AG08395 (cell line): ENCODE results near the gene TRPC3.
A peak's percentile ranks its signal among the peaks of the same experiment; 100 is the strongest.
"Not testable (repeated sequence)": the region's sequence is repeated elsewhere in the genome, so short reads cannot be mapped to it uniquely, and the experiment has no call there.

Source experiments
- DNase-seq: peaks from one replicate; pipeline ENCODE4 v3.0.0; 2012; ENCODE audit warnings: mixed read lengths, low spot score

The TRPC3 gene

GRCh38 chr4:121946644-121947043 lies 5.2 kb downstream of the TRPC3 start:
- no peak for DNase-seq

DNA sequence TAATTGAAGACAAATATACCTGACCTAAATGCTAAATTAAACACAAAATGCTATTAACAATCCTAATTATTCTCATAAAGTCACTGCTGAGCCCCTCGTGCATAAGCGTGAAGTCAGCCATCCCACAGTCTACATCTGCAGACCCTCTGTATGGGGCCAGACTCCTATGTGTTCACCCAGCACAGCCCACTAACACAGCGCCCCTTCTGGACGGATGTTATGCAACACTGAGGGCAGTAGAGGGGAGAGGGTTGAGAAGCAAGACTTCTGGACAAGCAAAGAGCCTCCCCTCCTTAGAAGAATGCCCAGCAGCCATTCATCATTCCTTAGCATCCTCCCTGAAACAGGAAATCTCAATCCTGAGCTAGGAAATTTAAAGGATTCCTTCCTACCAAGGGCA lies 7.9 kb downstream of the TRPC3 start:
- DNase-seq, result peak; percentile 6

DNA sequence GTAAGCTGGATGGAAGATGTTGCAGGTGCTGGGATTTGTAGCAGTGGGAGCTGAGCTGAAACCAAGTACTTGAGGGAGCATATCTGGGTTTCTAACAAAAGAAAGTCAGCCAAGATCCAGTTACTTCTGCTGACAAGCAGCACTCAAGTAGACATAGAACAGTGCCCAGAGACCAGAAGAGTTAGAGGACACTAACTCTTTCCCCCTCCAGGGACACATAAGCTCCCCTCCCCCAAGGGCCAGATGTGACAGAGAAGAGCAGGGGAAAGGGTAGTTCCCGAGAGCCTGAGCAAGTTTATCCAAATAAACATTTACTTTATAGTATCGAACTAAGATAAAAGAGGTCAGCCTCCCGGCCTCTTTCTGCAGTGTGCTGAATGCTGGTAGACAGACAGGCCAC lies 12.2 kb downstream of the TRPC3 start:
- no peak for DNase-seq

DNA sequence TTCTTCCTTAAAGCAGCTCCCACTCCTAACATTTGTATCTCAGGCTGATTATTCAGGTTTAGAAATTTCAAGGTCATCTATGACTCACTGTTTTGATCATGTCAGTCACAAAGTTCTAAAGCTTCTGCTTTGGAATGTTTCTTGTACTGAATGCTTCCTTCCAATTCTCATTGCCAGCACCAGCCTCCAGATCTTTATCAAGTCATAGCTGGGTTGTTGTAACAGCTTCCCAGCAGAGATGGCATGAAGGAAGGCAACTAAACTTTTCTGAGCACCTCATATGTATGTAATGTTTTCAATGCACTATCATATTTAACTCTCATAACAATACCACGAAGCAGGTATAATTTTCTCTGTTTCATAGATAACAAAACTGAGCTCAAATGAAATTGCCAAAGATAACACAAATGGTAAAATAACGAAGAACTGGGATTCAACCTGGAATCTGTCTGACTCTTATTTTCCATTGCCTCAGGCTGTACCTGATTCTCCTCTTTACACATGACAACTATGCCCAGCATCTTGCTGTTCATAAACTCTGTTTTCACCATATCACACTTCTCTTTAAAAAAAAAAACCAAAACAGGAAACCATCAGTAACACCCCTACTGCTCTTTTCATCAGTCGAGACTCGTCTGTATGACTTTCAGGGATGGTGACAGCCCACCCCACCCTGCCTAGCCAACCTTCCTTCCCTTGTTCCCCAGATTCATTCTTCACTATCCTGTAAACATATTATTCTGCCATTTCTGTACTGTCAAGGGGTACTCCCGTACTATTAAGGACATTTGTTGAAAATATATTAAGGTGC lies 13.4 kb downstream of the TRPC3 start:
- DNase-seq, result no peak

- no peak for DNase-seq
Observed at GRCh38 chr4:121936101-121936500, 15.8 kb downstream of the TRPC3 start.

DNA sequence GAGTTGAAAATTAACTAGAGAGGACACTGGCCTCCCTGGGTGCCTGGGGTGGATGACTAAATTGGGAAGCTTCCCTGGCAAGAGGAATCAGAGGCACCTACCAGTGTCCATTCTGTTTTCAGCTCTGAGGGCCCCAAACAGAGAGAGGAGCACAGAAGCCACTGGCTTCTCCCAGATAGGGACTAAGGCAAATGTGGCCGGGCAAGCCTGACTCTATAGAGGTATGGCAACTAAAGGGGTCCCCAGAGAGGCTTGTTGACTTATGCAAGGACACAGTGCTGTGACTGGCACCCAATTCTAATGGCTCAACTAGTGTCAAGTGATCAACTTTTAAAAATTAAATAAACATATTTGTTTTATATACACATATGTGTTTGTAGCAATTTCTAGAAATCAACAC lies 17.2 kb downstream of the TRPC3 start:
- DNase-seq, result no peak

DNA sequence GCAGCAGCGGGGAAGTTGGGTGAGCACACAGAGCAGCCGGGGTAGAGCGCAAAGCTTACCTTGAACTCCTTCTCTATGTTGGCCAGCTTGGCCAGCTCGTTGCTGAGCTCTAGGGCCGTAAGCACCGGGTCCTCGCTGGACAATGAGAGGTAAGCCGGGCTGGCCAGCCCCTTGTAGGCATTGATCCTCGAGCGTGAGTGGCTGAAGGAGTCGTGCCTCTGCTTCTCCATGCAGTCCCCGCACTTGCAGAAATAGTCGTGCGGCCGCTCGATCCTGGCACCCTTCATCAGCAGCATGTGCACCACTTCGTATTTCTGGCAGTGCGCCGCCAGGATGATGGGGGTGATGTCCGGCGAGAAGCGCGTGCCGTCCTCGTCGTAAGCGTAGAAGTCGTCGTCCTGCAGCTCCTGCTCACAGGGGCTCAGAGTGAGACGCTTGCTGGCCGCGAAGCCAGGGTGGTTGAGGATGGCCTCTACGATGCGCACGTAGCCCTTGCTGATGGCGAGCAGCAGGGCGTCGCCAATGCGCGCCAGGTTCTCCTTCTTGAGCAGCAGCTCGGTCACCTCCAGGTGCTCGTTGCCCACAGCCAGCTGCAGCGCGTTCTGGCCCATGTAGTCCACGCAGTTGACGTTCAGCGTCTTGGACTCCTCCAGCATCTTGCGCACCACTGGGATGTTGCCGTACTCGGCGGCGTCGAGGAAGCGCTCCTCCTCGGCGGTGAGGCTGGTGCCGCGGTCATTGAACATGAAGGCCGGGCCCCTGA lies 19.5 kb downstream of the TRPC3 start:
- no peak for DNase-seq

- no peak for DNase-seq
Observed at GRCh38 chr4:121930304-121930703, 21.6 kb downstream of the TRPC3 start.

DNA sequence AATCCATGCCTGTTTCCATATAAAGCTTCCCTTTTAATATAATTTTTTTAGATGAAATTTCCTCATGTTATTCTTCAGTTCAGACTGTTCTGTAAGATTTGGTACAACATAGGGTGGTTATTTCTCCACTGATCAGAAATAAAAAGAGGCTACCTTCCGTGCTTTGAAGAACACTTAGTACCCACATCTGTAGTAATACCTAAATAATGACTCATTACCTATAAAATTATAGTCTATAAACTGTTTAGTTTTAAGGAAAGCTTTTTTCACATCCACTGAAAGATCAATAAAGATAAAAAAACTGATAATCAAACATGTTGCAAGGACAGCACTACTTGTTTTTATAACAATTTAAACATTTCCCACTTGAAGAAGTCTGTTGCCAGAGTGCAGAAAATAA lies 23.9 kb downstream of the TRPC3 start:
- no peak for DNase-seq

DNA sequence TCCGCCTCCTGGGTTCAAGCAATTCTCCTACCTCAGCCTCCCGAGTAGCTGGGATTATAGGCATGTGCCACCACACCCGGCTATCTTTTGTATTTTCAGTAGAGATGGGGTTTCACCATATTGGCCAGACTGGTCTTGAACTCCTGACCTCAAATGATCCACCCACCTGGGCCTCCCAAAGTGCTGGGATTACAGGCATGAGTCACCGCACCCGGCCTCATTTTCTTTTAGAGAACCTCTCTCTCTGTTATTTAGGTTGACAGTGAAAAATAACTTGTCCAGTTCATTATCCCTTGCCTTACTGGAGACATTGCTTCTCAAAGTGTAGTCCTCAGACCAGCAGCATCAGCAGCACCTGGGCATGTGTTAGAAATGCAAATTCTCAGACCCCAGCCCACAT lies 25.4 kb downstream of the TRPC3 start:
- DNase-seq, result not testable (repeated sequence)

GRCh38 chr4:121923306-121923705 lies 28.6 kb downstream of the TRPC3 start:
- no peak for DNase-seq

- DNase-seq, result no peak
Observed at GRCh38 chr4:121913667-121914066, 38.2 kb downstream of the TRPC3 start.

DNA sequence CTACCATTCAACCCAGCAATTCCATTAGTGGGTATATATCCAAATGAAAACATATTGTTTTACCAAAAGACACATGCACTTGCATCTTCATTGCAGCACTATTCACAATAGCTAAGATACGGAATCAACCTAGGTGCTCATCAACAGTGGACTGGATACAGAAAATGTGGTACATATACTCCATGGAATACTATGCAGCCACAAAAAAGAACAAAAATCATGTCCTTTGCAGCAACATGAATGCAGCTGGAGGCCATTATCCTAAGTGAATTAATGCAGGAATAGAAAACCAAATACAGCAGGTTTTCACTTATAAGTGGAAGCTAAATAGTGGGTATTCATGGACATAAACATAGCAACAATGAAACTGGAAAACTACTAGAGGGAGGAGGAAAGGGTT lies 43.5 kb downstream of the TRPC3 start:
- no peak for DNase-seq

GRCh38 chr4:121900132-121900983 lies 51.5 kb downstream of the TRPC3 start:
- peak; percentile 72 for DNase-seq

- no peak for DNase-seq
Observed at GRCh38 chr4:121898150-121898549, 53.7 kb downstream of the TRPC3 start.

- no peak for DNase-seq
Observed at GRCh38 chr4:121888134-121888533, 63.7 kb downstream of the TRPC3 start.

DNA sequence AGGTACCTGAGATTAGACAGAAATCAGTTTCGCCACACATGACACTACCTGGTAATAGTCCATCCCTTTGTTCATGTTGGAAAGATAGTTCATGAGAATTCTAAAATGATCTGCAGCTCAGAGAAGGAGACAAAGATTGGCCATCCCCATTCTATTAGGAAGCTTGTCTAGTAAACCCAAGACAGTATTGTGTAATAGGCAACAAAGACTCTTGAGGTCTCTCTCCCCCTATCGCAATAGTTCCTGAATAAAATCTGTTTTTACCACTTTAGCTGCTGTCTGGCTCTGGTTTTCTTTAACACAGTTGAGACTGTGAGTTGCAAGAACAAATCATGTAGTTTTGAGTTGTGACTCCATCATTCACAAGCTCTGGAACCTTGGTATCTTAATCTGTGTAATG lies 66.7 kb downstream of the TRPC3 start:
- no peak for DNase-seq

- DNase-seq, result no peak
Observed at GRCh38 chr4:121881158-121881557, 70.7 kb downstream of the TRPC3 start.

DNA sequence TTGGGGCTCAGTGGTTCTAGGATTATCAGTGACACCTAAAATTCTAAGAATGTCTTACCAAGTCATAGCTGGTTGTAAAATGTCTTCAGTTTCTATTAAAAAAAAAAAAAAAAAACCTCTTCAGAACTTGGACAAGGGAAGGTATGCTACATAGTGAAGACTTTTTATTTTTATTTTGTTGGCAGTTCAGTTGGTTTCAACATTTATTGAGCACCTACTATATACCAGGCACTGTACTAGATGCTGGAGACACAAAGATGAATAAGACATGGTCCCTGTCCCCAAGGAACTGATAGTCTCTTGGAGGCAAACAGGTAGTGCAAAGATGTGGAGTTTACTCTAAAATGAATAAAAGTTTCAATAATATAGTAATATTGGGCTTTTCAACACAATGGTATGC lies 72.7 kb downstream of the TRPC3 start:
- DNase-seq, result no peak

- DNase-seq, result peak; percentile 18
Observed at GRCh38 chr4:121877041-121877773, 74.7 kb downstream of the TRPC3 start.

GRCh38 chr4:121876070-121876469 lies 75.8 kb downstream of the TRPC3 start:
- DNase-seq, result no peak

DNA sequence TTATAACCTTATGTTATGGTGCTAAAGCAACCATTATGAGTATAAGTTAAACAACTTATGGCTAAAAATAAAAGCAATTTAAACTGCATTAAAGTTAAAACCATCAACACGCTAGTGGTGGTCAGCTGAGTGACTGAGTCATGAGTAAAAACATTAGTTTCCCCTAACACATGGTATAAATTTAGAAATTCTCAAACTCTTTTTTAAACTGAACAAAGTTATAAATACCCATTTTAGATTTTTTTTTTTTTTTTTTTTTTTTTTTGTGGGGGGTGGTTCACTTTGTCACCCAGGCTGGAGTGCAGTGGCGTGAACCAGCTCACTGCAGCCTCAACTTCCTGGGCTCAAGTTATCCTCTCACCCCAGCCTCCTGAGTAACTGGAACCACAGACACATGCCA lies 76.2 kb downstream of the TRPC3 start:
- DNase-seq, result no peak
